Ectodermal cell (in vitro differentiated cells): ENCODE results near the gene COQ8B.

Experiments used
- H3K27ac ChIP-seq: 2 replicates; pipeline ENCODE4 v1.7.0; 2013; ENCODE audit warnings: mild to moderate bottlenecking, low read depth, low read length; ENCODE audit not compliant: insufficient read depth, poor library complexity, severe bottlenecking
- H3K27me3 ChIP-seq: 2 replicates; pipeline ENCODE4 v1.7.0; 2013; ENCODE audit warnings: mild to moderate bottlenecking, low read length; ENCODE audit not compliant: insufficient read depth, control insufficient read depth, poor library complexity, severe bottlenecking
- H3K36me3 ChIP-seq: one replicate; pipeline ENCODE4 v1.7.0; 2013; ENCODE audit warnings: low read length; ENCODE audit not compliant: control insufficient read depth, insufficient read depth
- H3K4me1 ChIP-seq: one replicate; pipeline ENCODE4 v1.7.0; 2013; ENCODE audit warnings: low read length; ENCODE audit not compliant: control insufficient read depth, insufficient read depth
- H3K4me3 ChIP-seq: 2 replicates; pipeline ENCODE4 v1.7.0; 2013; ENCODE audit warnings: low read depth, low read length, control low read depth; ENCODE audit not compliant: insufficient read depth
- H3K9me3 ChIP-seq: 2 replicates; pipeline ENCODE4 v1.7.0; 2013; ENCODE audit warnings: mild to moderate bottlenecking, low read length, moderate library complexity; ENCODE audit not compliant: control insufficient read depth
- WGBS, 2 experiments: methylation state at CpG; one replicate each; pipeline ENCODE4 v1.1.7; 2013; ENCODE audit warnings: missing lambda C conversion rate in 2 of 2; 5-methylcytosine and 5-hydroxymethylcytosine counted together

The COQ8B gene

DNA sequence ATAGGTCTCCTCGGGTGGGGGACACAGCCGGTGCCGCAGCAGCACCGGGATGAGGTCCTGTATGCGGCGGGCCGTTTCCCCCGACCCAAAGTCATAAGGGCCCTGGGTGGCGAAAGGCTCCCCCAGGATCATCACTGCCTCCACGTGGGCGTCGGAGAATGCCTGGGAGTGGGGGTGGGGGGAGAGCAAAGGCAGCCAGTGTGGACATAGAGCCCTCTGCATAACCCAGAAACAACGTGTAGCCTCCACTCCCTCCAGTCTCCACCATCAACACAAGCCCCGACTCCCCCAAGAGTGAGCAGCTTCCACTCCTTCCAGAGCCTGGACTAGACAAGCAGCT, 24.5 kb downstream of the COQ8B start:
- no peaks in the 10 kb centered on the region for H3K27me3 ChIP-seq

GRCh38 chr19:40691421-40692211, 25.1 kb downstream of the COQ8B start:
- Histone ChIP-seq H3K27ac (peak overlapping the region; percentile 86), H3K4me1 (peaks cover 8% of the 10 kb centered on the region), H3K4me3 (no peak overlapping the region), H3K9me3 (no peaks in the 10 kb centered on the region), H3K36me3 (peaks cover 10% of the 10 kb centered on the region), H3K27me3 (no peaks in the 10 kb centered on the region)
- WGBS, 2 experiments: 65 to 72% methylated on average over 19 to 21 of the region's 24 CpGs

More for the DNA sequence above, 24.5 kb downstream of the COQ8B start:
- Histone ChIP-seq H3K9me3 (no peaks in the 10 kb centered on the region), H3K4me3 (no peak overlapping the region), H3K27ac (no peak overlapping the region), H3K4me1 (peaks cover 8% of the 10 kb centered on the region), H3K36me3 (peaks cover 8% of the 10 kb centered on the region)
- 84 to 90% methylated on average over 14 of the region's 14 CpGs for WGBS, 2 experiments

GRCh38 chr19:40690693-40691420, 25.8 kb downstream of the COQ8B start:
- Histone ChIP-seq H3K36me3 (peaks cover 8% of the 10 kb centered on the region), H3K27ac (peak overlapping the region; percentile 86), H3K27me3 (no peaks in the 10 kb centered on the region), H3K4me3 (peak overlapping the region; percentile 55), H3K9me3 (no peaks in the 10 kb centered on the region), H3K4me1 (peaks cover 8% of the 10 kb centered on the region)
- 1 to 2% methylated on average over 56 of the region's 56 CpGs for WGBS, 2 experiments

DNA sequence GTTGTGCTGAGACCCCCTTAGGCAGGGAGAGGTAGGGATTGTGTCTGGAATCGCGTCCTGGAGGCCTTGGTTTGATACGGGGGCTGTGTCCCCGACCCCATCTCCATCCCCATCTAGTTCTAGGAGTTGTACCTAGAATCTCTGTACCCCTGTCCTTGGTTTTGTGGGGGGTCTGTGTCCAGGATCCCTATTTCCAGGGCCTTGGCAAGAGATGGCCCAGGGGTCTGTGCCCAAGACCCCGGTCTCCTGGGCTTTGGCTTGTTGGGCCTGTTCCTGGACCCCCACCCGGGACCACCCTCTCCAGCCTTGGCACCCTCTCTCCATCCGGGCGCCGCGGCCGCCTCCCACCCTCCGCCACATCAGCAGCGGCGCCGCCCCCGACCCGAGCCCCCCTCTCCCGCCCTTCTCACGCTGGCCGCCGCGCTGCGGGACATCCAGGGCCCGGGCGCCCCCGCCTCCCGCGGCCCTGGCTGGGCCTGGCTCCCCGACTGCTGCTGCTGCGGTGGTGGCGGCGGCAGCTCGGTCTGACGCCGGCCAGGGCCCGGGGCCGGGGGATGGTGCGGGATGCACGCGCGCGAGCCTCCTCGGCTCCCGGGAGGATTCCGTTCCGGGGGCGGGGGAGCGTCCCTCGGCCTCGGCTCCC, 26.5 kb downstream of the COQ8B start, which contains the start of gene NUMBL:
TSS of gene NUMBL (minus strand) at position 602 of the 643 bp plus-strand sequence. CDS start at position 434, 168 bp downstream.
- peaks cover 8% of the 10 kb centered on the region for H3K4me1 ChIP-seq
- H3K4me3 ChIP-seq: peak within 1 kb of the TSS; percentile 55
- H3K9me3 ChIP-seq: no peaks in the 10 kb centered on the region
- no peaks in the 10 kb centered on the region for H3K27me3 ChIP-seq
- peak within 1 kb of the TSS; percentile 86 for H3K27ac ChIP-seq
- 0% methylated on average over 50 of the region's 50 CpGs for WGBS, 2 experiments
- H3K36me3 ChIP-seq: peaks cover 12% of the 10 kb centered on the region

- WGBS, 2 experiments: 29% methylated on average over 18 of the region's 18 CpGs
- H3K4me3 ChIP-seq: peak overlapping the region; percentile 55
- H3K9me3 ChIP-seq: no peaks in the 10 kb centered on the region
- no peak overlapping the region for H3K27ac ChIP-seq
- H3K36me3 ChIP-seq: peaks cover 13% of the 10 kb centered on the region
- peaks cover 8% of the 10 kb centered on the region for H3K4me1 ChIP-seq
- H3K27me3 ChIP-seq: no peaks in the 10 kb centered on the region
Observed at GRCh38 chr19:40689339-40690049, 27.2 kb downstream of the COQ8B start.

GRCh38 chr19:40688987-40689338, 27.7 kb downstream of the COQ8B start:
- Histone ChIP-seq H3K27ac (no peak overlapping the region), H3K27me3 (no peaks in the 10 kb centered on the region), H3K36me3 (peaks cover 13% of the 10 kb centered on the region), H3K4me3 (peak overlapping the region; percentile 55), H3K9me3 (no peaks in the 10 kb centered on the region), H3K4me1 (peaks cover 8% of the 10 kb centered on the region)
- WGBS, 2 experiments: 81 to 85% methylated on average over 4 of the region's 4 CpGs

- Histone ChIP-seq H3K4me3 (no peak overlapping the region), H3K27ac (no peak overlapping the region), H3K36me3 (peaks cover 13% of the 10 kb centered on the region), H3K9me3 (no peaks in the 10 kb centered on the region), H3K4me1 (peaks cover 8% of the 10 kb centered on the region), H3K27me3 (no peaks in the 10 kb centered on the region)
- WGBS, 2 experiments: 88 to 91% methylated on average over 1 of the region's 1 CpG
Observed at GRCh38 chr19:40688309-40688708, 28.4 kb downstream of the COQ8B start.

GRCh38 chr19:40687525-40688016, 29.1 kb downstream of the COQ8B start:
- Histone ChIP-seq H3K9me3 (no peaks in the 10 kb centered on the region), H3K4me3 (no peak overlapping the region), H3K27me3 (no peaks in the 10 kb centered on the region), H3K4me1 (peaks cover 8% of the 10 kb centered on the region), H3K27ac (no peak overlapping the region), H3K36me3 (peaks cover 9% of the 10 kb centered on the region)
- 94 to 96% methylated on average over 12 of the region's 12 CpGs for WGBS, 2 experiments

- H3K4me3 ChIP-seq: no peak overlapping the region
- H3K36me3 ChIP-seq: peaks cover 9% of the 10 kb centered on the region
- H3K9me3 ChIP-seq: no peaks in the 10 kb centered on the region
- 93 to 95% methylated on average over 14 of the region's 14 CpGs for WGBS, 2 experiments
- no peaks in the 10 kb centered on the region for H3K27me3 ChIP-seq
- H3K27ac ChIP-seq: no peak overlapping the region
- H3K4me1 ChIP-seq: peaks cover 8% of the 10 kb centered on the region
Observed at GRCh38 chr19:40686882-40687524, 29.7 kb downstream of the COQ8B start.
